HG03565 (cell line): Measurements from ENCODE around the gene AKR1D1.
A peak's percentile ranks its signal among the peaks of the same experiment; 100 is the strongest.

Experiments used
- ATAC-seq: cut with Tn5 transposase; IDR thresholded peaks from one replicate; pipeline ENCODE4 v1.9.1; 2021; ENCODE audit warnings: mild to moderate bottlenecking, moderate library complexity; ENCODE audit not compliant: unreplicated experiment

AKR1D1 gene

GRCh38 chr7:138161600-138162081 lies 85.4 kb downstream of the AKR1D1 start:
- ATAC-seq, result peak; percentile 100

GRCh38 chr7:138162236-138162635 lies 86.0 kb downstream of the AKR1D1 start:
- ATAC-seq, result no peak

- no peak for ATAC-seq
Observed at GRCh38 chr7:138163800-138164199, 87.5 kb downstream of the AKR1D1 start.

GRCh38 chr7:138164804-138165203 lies 88.5 kb downstream of the AKR1D1 start:
- no peak for ATAC-seq

- no peak for ATAC-seq
Observed at GRCh38 chr7:138166681-138167080, 90.4 kb downstream of the AKR1D1 start.

GRCh38 chr7:138167222-138167621 lies 91.0 kb downstream of the AKR1D1 start:
- no peak for ATAC-seq

- ATAC-seq, result no peak
Observed at GRCh38 chr7:138167869-138168296, 91.6 kb downstream of the AKR1D1 start.
